Measurements from ENCODE around the gene EVI2A.
A peak's percentile ranks its signal among the peaks of the same experiment; 100 is the strongest.
"Not testable (repeated sequence)": the region's sequence is repeated elsewhere in the genome, so short reads cannot be mapped to it uniquely, and the experiment has no call there.

Gene EVI2A

GRCh38 chr17:31311526-31311925 lies 9.9 kb downstream of the EVI2A start:
- no peak for DNase-seq

- DNase-seq, result no peak
Observed at GRCh38 chr17:31310886-31311285, 10.5 kb downstream of the EVI2A start.

- no peak for DNase-seq
Observed at GRCh38 chr17:31310260-31310659, 11.2 kb downstream of the EVI2A start.

GRCh38 chr17:31309556-31309955 lies 11.9 kb downstream of the EVI2A start:
- no peak for DNase-seq

- no peak for DNase-seq
Observed at GRCh38 chr17:31308372-31309334, 12.8 kb downstream of the EVI2A start.

GRCh38 chr17:31307640-31308039 lies 13.8 kb downstream of the EVI2A start:
- no peak for DNase-seq

- no peak for DNase-seq
Observed at GRCh38 chr17:31299624-31300023, 21.8 kb downstream of the EVI2A start.

- DNase-seq, result no peak
Observed at GRCh38 chr17:31297090-31297489, 24.3 kb downstream of the EVI2A start, which contains the start of gene OMG. Gene OMG, minus strand, starts transcription at chr17:31297239. Its CDS starts 908 bp downstream, at chr17:31296331.

- no peak for DNase-seq
Observed at GRCh38 chr17:31296142-31296541, 25.3 kb downstream of the EVI2A start.

GRCh38 chr17:31295489-31295871 lies 25.9 kb downstream of the EVI2A start:
- no peak for DNase-seq

- no peak for DNase-seq
Observed at GRCh38 chr17:31294820-31295488, 26.5 kb downstream of the EVI2A start.

- DNase-seq, result no peak
Observed at GRCh38 chr17:31294231-31294630, 27.2 kb downstream of the EVI2A start.

- DNase-seq, result no peak
Observed at GRCh38 chr17:31293581-31293980, 27.8 kb downstream of the EVI2A start.

GRCh38 chr17:31291820-31292219 lies 29.6 kb downstream of the EVI2A start:
- no peak for DNase-seq

- DNase-seq, result no peak
Observed at GRCh38 chr17:31289790-31290189, 31.6 kb downstream of the EVI2A start.

- not testable (repeated sequence) for DNase-seq
Observed at GRCh38 chr17:31287932-31288331, 33.5 kb downstream of the EVI2A start.

GRCh38 chr17:31286587-31286986 lies 34.8 kb downstream of the EVI2A start:
- no peak for DNase-seq

GRCh38 chr17:31283841-31284240 lies 37.6 kb downstream of the EVI2A start:
- no peak for DNase-seq

GRCh38 chr17:31281061-31281460 lies 40.4 kb downstream of the EVI2A start:
- no peak for DNase-seq

GRCh38 chr17:31279401-31279800 lies 42.0 kb downstream of the EVI2A start:
- no peak for DNase-seq

GRCh38 chr17:31275116-31275515 lies 46.3 kb downstream of the EVI2A start:
- no peak for DNase-seq

GRCh38 chr17:31274252-31274651 lies 47.2 kb downstream of the EVI2A start:
- peak; percentile 55 for DNase-seq

- no peak for DNase-seq
Observed at GRCh38 chr17:31273516-31273915, 47.9 kb downstream of the EVI2A start.

GRCh38 chr17:31272803-31273202 lies 48.6 kb downstream of the EVI2A start:
- DNase-seq, result no peak

Data from NCI-H748 treated with DMSO at 0.1 percent for 48 hours (cell line).